SW480 (cell line): ENCODE data around the gene CPD.
"Not testable (repeated sequence)": the region's sequence is repeated elsewhere in the genome, so short reads cannot be mapped to it uniquely, and the experiment has no call there.

ENCODE experiments used
- DNase-seq: peaks from one replicate; pipeline ENCODE4 v3.0.0-alpha.2; 2016; ENCODE audit warnings: low spot score

The CPD gene

GRCh38 chr17:30378825-30379302 lies at the start of gene CPD:
CPD (plus strand) TSS chr17:30378927; CDS start chr17:30378981, 54 bp downstream.
- peak; percentile 90 for DNase-seq

- DNase-seq = peak; percentile 51
Observed at GRCh38 chr17:30332057-30332542, 46.6 kb upstream of the CPD start.

- no peak for DNase-seq
Observed at GRCh38 chr17:30333503-30334360, 45.0 kb upstream of the CPD start, which contains the start of gene TMIGD1. TMIGD1 (minus strand) TSS chr17:30334057; CDS start chr17:30332133, 1,924 bp downstream.

- DNase-seq = no peak
Observed at GRCh38 chr17:30334421-30334820, 44.3 kb upstream of the CPD start.

- DNase-seq = peak; percentile 68
Observed at GRCh38 chr17:30336369-30337171, 42.2 kb upstream of the CPD start.

GRCh38 chr17:30337393-30337999 lies 41.2 kb upstream of the CPD start:
- no peak for DNase-seq

- DNase-seq = no peak
Observed at GRCh38 chr17:30339086-30339485, 39.6 kb upstream of the CPD start.

- DNase-seq = no peak
Observed at GRCh38 chr17:30340801-30341356, 37.8 kb upstream of the CPD start.

GRCh38 chr17:30341703-30342249 lies 37.0 kb upstream of the CPD start:
- no peak for DNase-seq

GRCh38 chr17:30343244-30343643 lies 35.5 kb upstream of the CPD start:
- DNase-seq = not testable (repeated sequence)

- no peak for DNase-seq
Observed at GRCh38 chr17:30343796-30344195, 34.9 kb upstream of the CPD start.

GRCh38 chr17:30344283-30345088 lies 34.2 kb upstream of the CPD start:
- DNase-seq = peak; percentile 34

- no peak for DNase-seq
Observed at GRCh38 chr17:30345089-30345433, 33.7 kb upstream of the CPD start.

- DNase-seq = peak; percentile 10
Observed at GRCh38 chr17:30345527-30346075, 33.1 kb upstream of the CPD start.

GRCh38 chr17:30346221-30346795 lies 32.4 kb upstream of the CPD start:
- DNase-seq = no peak

GRCh38 chr17:30347488-30347887 lies 31.2 kb upstream of the CPD start:
- no peak for DNase-seq

GRCh38 chr17:30349252-30349651 lies 29.5 kb upstream of the CPD start:
- DNase-seq = no peak

GRCh38 chr17:30351263-30351662 lies 27.5 kb upstream of the CPD start:
- not testable (repeated sequence) for DNase-seq

GRCh38 chr17:30351735-30352134 lies 27.0 kb upstream of the CPD start:
- no peak for DNase-seq

- DNase-seq = no peak
Observed at GRCh38 chr17:30352240-30352814, 26.4 kb upstream of the CPD start.
